HG03469 (cell line): ENCODE results near the gene CYP4F2.
"Not testable (repeated sequence)": the region's sequence is repeated elsewhere in the genome, so short reads cannot be mapped to it uniquely, and the experiment has no call there.

Experiments used
- ATAC-seq: cut with Tn5 transposase; IDR thresholded peaks from one replicate; pipeline ENCODE4 v1.9.1; 2021; ENCODE audit warnings: mild to moderate bottlenecking, moderate library complexity, moderate number of reproducible peaks; ENCODE audit not compliant: unreplicated experiment

The CYP4F2 gene

GRCh38 chr19:15900504-15900903 lies 2.6 kb upstream of the CYP4F2 start:
- ATAC-seq = no peak

GRCh38 chr19:15900032-15900431 lies 2.2 kb upstream of the CYP4F2 start:
- ATAC-seq = not testable (repeated sequence)

GRCh38 chr19:15899561-15899960 lies 1.7 kb upstream of the CYP4F2 start:
- not testable (repeated sequence) for ATAC-seq

GRCh38 chr19:15897026-15897737 lies 692 bp downstream of the CYP4F2 start:
- ATAC-seq = no peak

DNA sequence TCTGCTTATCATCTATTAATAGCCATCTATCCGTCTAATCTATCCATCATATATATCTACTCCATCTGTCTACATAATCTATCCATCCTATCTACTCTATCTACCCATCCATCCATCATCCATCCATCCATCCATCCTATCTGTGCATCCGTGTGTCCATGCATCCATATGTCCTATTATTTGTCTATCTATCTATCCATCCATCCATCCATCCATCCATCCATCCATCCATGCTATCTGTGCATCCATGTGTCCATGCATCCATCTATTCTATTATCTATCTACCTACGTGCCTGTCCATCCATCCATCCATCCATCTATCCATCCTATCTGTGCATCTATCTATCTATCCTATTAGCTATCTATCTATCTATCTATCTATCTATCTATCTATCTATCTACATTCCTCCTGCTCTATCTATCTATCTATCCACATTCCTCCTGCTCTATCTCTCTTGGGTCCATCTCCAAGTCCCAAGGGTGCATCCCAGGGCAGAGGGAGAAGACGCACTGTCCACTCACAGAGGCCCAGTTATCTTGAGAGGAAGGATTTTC lies 1.9 kb downstream of the CYP4F2 start:
- ATAC-seq = no peak

DNA sequence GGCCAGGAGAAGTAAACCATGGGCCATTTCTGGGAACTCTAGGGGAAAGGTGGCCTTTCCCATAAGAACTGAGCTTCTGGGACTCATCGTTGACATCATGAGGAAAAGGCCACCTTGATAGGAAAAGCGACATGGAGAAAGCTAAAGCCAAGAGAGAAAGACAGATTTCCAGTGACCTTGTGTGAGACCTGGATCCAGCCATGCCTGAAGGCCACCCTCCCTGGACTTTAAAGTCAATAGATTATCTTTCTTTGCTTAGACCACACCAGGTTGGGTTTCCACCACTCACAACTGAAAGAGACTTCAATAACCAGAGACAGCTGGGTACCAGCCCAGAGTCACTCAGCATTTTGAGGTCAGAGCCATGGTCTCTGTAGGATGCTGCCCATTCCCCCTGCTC lies 3.5 kb downstream of the CYP4F2 start:
- no peak for ATAC-seq

GRCh38 chr19:15893477-15893876 lies 4.4 kb downstream of the CYP4F2 start:
- ATAC-seq = no peak

DNA sequence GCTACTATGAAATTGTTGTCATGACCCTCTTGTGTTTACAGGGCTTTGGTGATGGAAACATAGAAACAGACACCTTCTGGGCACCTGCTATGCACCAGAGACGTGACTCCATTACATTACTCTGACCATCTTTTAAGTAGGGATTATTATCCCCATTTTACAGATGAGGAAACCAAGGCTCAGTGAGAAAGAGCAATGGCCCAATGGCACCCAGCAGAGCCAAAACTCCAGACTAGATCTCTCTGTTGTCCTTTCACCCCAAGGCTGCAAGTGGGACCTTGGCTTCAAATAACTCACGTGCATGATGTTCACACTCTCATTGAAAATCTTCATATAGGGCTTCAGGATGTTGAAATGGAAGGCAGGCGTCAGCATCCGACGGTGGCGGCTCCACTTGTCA lies 5.9 kb downstream of the CYP4F2 start:
- no peak for ATAC-seq

- no peak for ATAC-seq
Measured at GRCh38 chr19:15891434-15891833, 6.4 kb downstream of the CYP4F2 start.

DNA sequence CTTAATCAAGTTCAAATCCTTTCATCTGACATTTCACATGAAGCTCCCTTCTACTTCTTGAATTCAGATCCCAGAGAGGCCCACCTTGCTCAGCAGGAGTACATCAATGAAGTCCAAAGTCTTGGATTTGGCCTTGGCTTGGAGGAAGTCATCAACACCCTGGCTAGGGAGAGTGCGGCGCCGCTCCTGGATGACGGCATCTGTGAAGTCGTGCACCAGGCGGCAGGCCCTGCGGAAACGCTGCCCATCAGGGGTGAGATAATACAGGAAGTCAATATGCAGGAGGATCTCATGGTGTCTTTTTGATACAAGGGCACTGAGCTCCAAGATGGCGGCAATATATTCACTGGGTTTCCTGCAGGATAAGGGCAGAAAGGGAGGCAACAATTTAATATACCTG lies 8.5 kb downstream of the CYP4F2 start:
- not testable (repeated sequence) for ATAC-seq

DNA sequence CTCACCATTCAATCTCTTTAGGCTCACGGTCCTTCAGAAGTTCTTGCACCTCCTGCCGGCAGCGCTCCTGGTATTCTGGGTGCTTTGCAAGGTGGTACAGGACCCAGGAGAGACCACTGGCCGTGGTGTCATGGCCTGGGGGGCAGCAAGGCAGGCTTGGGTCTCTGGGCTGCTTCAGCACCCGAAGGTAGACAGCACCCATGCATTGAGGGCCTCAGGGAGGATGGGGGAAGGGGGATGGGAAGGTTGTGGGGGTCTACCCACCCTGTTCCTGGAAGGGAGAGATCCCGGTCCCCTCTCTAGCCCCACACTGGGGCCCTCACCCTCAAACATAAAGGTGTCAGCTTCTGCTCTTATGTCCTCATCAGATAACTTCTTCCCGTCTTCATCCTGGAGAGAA lies 12.0 kb downstream of the CYP4F2 start:
- ATAC-seq = no peak

GRCh38 chr19:15885167-15885566 lies 12.7 kb downstream of the CYP4F2 start:
- ATAC-seq = no peak

DNA sequence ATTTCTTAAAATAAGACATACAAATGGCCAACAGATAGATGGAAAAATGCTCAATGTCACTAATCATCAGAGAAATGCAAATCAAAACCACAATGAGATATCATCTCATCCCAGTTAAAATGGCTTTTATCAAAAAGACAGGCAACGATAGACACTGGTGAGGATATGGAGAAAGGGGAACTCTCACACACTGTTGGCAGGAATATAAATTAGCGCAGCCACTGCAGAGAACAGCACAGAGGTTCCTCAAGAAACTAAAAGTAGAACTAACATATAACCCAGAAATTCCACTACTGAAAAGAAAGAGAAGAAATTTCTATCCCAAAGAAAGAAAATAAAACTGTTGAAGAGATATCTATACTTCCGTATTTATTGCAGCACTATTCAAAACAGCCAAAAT lies 14.5 kb downstream of the CYP4F2 start:
- ATAC-seq = not testable (repeated sequence)

- no peak for ATAC-seq
Measured at GRCh38 chr19:15874821-15875474, 22.9 kb downstream of the CYP4F2 start.

GRCh38 chr19:15873771-15874170 lies 24.1 kb downstream of the CYP4F2 start:
- ATAC-seq = not testable (repeated sequence)

DNA sequence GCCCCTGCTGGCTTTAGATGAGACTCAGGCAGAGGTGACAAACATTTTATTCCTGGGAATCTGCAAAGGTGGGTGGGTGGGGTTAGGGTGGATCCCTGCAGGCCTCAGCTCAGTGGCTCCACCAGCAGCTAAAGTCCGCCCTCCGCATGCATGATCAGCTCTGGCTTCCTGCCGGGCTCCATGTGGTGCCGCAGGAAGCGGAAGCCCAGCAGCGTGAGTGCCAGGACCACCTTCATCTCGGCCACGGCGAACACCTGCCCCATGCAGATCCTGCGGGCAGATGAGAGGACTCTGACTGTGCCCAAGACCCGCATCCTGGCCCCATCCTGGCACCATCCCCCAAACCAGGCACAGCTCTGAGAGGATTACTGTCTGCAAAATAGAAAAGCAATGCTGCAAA lies 26.3 kb downstream of the CYP4F2 start:
- ATAC-seq = no peak

GRCh38 chr19:15869873-15870272 lies 28.0 kb downstream of the CYP4F2 start:
- ATAC-seq = no peak

DNA sequence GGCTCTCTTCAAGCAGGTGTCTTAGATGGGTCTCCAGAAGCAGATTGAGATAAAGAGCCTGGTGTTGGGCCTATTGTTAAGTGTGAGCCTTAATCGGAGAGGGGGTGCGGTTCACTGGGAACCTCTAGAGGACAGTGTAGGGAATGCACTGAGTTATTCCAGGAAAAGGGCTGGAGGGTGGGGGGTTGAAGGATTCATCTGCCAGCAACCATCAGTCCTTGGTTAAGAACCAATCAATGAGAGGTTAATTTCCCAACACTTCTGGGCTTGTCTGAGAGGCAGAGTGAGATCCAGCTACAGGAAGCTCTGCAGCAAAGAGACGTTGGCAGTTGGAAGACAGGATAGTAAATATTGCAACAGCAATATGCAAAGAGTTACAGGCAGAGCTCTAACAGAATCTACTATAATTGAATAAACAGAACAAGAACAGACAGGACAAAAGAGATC lies 28.7 kb downstream of the CYP4F2 start:
- ATAC-seq = no peak

DNA sequence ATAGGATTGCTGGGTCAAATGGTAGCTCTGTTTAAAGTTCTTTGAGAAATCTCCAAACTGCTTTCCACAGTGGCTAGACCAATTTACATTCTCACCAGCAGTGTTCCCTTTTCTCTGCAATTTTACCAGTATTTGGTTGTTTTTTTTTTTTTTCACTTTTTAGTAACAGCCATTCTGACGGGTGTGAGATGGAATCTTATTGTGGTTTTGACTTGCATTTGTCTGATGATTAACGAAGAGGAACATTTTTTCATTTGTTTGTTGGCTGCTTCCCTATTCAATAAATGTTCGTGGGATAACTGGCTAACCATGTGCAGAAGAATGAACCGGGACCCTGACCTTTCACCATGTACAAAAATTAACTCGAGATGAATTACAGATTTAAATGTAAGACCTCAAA lies 31.2 kb downstream of the CYP4F2 start:
- ATAC-seq = no peak

GRCh38 chr19:15864824-15865223 lies 33.0 kb downstream of the CYP4F2 start:
- no peak for ATAC-seq

DNA sequence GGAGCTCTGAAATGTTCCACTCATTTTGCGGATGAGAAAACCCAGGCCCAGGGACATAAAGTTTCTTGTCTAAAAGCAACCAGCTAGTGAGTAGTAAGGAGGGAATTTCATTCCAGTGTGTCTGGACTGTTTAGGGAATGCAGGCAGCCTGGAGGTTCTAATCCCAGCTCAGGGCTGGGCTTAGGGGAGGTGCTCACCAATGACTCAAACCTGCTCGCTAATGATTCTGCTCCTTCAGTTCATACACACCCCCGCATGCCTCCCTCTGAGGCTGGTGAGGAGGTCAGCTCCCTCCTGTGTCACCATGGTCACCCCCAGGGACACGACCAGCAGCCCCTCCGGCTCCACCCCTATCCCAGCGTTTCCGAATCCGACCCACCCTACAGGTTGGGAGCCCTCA lies 34.6 kb downstream of the CYP4F2 start:
- no peak for ATAC-seq

- ATAC-seq = no peak
Measured at GRCh38 chr19:15862444-15862843, 35.4 kb downstream of the CYP4F2 start.
